NB4 (cell line): ENCODE results near the gene TXNRD2.

Experiments used
- CTCF ChIP-seq: IDR thresholded peaks from one replicate; pipeline ENCODE4 v1.5.1; 2012; ENCODE audit warnings: low read depth, low read length
- MAX ChIP-seq: IDR thresholded peaks from 2 replicates; pipeline ENCODE4 v1.6.1; 2011; ENCODE audit warnings: low read depth, low read length
- POLR2A ChIP-seq: IDR thresholded peaks from 2 replicates; pipeline ENCODE4 v1.6.1; 2011; ENCODE audit warnings: mild to moderate bottlenecking; ENCODE audit not compliant: insufficient read length; ENCODE audit errors: extremely low read depth

- TF ChIP-seq POLR2A = no peak
- no peak for TF ChIP-seq CTCF
- no peak for TF ChIP-seq MAX
Measured at GRCh38 chr22:19955241-19956128, 13.9 kb upstream of the TXNRD2 start.
